Measurements from ENCODE around the gene SRM. TPM values are rescaled to one million over a fixed set of nuclear protein-coding genes. Genes with fewer than 3 reads are reported as not detected.
"Not testable (repeated sequence)": the region's sequence is repeated elsewhere in the genome, so short reads cannot be mapped to it uniquely, and the experiment has no call there.

SRM gene
- polyA plus RNA-seq, 3 donors = 35.5 to 42.7 (median 41.6) TPM

- DNase-seq (ENCODE audit: low read depth in 3 of 3, low spot score in 2 of 3) = no peak
These were observed 6.0 kb upstream of the SRM start for GRCh38 chr1:11065796-11066195.

DNA sequence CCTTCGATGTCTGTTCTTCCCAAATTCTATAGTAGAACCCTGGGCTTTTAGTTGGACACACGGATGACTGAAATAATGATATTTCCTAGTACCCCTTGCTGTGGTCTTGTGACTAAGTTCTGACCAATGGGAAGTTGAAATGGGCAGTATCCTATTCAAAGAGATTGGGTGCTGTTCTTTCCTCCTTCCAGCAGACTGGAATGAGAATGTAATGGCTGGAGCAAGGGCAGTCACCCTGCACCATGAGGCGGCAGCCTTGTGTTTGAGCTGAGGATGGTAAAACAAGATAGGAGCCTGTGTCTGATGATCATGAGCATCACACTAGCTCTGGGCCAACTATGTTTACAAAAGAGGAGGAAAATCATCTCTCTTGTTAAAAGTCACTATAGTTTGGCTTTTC, 5.1 kb upstream of the SRM start:
- DNase-seq (ENCODE audit: low read depth in 3 of 3, low spot score in 2 of 3) = no peak

DNA sequence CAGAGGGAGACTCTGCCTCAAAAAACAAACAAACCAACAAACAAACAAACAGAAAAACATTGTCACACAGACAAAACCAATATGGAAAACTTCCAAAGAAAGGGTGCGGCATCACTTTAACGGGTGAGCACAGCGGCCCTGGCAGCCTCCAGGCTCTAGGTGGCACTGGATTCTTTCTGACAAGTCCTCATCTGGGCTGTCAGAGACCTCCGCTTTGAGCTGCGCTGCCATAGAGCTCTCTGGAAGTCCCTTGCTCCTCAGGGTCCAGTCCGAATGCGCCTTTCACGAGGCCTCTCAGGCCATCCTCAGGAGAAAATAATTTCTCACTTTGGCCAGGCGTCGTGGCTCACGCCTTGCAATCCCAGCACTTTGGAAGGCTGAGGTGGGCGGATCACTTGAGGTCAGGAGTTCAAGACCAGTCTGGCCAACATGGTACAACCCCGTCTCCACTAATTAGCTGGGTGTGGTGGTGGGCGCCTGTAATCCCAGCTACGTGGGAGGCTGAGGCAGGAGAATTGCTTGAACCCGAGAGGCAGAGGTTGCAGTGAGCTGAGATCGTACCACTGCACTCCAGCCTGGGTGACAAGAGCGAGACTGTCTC, 4.2 kb upstream of the SRM start:
- DNase-seq (ENCODE audit: low read depth in 3 of 3, low spot score in 2 of 3) = not testable (repeated sequence)

GRCh38 chr1:11062965-11063401, 3.2 kb upstream of the SRM start:
- DNase-seq (ENCODE audit: low read depth in 3 of 3, low spot score in 2 of 3) = no peak

GRCh38 chr1:11061652-11062365, 2.0 kb upstream of the SRM start:
- no peak for DNase-seq (ENCODE audit: low read depth in 3 of 3, low spot score in 2 of 3)

GRCh38 chr1:11059155-11059967, 457 bp downstream of the SRM start:
- DNase-seq (ENCODE audit: low read depth in 3 of 3, low spot score in 2 of 3) = no peak

DNA sequence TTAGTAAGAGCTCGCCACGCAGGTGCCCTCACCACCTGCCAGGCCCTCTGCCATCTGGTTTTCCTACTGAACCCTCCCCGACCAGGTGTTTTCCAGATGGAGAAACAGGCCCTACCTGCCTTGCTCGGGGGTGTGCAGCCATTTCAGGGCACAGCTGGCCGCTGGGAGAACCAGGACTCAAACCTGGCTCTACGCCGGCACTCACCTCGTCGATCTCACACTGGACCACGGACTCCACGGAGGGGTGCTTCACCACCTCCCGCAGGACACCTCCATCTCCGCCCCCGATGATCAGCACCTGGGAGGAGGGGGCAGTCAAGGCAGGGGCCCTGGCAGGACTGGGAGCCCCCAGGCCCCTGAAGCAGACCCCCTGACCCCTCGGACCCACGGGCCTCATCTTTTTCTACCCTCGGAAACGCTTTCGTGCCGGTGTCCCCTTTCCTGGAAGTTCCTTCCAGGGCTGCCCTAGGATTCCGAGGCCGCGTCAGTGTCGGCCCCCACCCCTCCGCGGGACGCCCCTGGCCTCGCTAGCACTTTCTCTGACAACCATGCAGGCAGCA, 1.1 kb downstream of the SRM start:
- DNase-seq (ENCODE audit: low read depth in 3 of 3, low spot score in 2 of 3) = no peak

DNA sequence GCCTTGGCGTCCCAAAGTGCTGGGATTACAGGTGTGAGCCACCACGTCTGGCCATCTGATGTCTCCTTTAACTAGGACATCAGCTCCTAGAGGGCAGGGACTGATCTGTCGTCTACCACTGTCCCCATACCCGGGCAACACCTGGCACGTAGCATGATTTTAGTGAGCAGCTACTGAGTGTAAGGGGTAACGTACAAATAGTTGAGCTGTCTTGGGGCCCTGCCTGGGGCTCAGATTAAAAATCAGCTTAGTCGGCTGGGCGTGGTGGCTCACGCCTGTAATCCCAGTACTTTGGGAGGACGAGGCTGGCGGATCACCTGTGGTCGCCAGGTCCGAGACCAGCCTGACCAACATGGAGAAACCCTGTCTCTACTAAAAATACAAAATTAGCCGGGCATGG, 1.8 kb downstream of the SRM start:
- DNase-seq (ENCODE audit: low read depth in 3 of 3, low spot score in 2 of 3) = no peak

DNA sequence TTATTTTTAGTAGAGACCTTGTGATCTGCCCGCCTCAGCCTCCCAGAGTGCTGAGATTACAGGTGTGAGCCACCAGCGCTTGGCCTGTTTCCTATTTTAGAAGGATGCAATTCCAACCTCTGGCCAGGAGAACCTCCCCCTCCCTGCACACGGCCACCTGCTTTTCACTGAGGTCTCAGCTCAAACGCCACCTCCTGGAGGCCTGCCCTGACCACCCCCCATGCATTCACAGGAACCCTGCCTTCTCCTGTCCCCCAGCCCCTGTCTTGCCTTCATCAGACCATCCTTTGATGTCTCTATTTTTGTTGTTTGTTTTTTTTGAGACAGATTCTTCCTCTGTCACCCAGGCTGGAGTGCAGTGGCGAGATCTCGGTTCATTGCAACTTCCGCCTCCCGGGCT, 2.3 kb downstream of the SRM start:
- DNase-seq (ENCODE audit: low read depth in 3 of 3, low spot score in 2 of 3) = no peak

DNA sequence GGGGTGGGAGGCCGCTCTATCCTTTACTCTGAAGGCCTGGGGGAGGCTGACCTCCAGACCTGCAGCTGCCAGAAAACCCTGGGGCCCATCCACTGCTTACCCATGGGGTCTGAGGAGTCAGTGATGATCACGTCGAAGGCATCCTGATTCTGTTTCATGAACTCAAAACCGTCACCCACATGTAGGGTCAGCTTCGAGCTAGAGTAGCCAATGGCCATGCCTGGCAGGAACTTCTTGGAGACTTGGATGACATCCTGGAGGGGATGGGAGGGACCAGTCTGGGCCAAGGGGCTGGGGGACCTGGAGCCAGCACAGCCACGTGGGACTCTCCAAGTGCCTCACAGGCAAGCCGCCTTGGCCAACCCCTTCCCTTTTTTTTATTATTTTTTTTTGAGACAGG, 3.3 kb downstream of the SRM start:
- DNase-seq (ENCODE audit: low read depth in 3 of 3, low spot score in 2 of 3) = no peak

- no peak for DNase-seq (ENCODE audit: low read depth in 3 of 3, low spot score in 2 of 3)
These were observed 4.1 kb downstream of the SRM start for GRCh38 chr1:11055676-11056075.

GRCh38 chr1:11054666-11055065, 5.2 kb downstream of the SRM start:
- no peak for DNase-seq (ENCODE audit: low read depth in 3 of 3, low spot score in 2 of 3)

- DNase-seq (ENCODE audit: low read depth in 3 of 3, low spot score in 2 of 3) = no peak
These were observed 5.6 kb downstream of the SRM start for GRCh38 chr1:11054181-11054580.

DNA sequence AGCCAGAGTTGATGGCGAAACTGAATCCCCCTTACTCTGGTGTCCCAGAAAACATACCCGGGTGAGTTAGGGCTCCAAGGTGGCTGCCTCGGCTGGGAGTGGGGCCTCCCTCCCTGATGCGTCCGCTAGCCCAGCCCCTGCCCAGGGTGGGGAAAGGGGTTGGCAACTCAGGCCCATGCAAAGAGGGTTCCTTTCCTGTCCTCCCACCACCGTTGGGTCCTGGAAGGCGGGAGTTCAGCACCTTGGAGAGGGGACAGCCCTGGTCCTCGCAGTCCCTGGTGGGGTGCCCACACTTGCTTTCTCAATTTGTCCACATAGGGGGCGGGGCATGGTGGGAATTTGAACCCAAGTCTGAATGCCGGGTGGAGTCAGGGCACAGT, 6.1 kb downstream of the SRM start:
- DNase-seq (ENCODE audit: low read depth in 3 of 3, low spot score in 2 of 3) = no peak

DNA sequence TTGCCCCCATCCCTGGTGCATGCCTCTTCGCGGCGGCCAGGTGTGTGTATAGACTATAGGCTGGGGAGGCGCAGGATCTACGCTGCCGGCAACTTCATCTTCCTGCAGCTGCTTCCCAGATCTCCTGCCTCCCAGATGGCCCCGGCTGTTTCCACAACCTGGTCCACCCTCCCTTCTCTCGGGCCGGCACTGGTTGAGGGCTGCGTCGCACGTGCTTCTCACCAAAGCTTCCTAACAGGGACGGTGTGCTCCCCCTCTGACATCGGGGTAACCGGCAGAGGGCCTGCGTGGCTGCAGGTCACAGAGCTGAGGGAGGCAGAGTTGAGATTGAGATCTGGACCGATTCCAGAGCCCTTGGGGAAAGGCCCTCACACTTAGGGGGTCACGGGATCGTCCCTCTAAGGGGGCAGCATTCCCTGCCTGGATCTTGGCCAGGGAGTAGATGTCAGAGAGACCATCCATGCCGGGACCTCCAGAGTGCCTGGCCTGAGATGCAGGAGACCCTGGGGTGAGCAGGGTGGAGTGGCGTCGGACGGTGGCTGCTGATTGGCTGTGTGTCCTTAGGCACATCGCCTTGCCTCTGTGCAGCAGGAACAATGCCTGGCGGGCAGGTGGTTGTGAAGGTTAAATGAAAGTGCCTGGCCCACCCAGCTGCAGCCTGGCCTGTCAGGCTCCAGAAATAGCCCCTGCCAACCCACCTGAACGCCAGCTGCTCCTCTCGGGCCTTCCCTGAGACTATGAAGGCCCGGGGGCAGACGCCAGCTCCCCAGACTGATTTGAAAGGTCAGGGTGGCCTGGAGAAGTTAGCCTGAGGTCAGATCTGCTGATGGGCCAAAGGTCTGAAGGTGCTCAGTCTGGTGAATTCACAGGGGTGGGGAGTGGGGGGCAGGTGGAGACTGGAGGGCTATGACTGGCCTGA, 6.7 kb downstream of the SRM start:
- no peak for DNase-seq (ENCODE audit: low read depth in 3 of 3, low spot score in 2 of 3)

GRCh38 chr1:11051781-11052511, 7.9 kb downstream of the SRM start:
- DNase-seq (ENCODE audit: low read depth in 3 of 3, low spot score in 2 of 3) = no peak

GRCh38 chr1:11051121-11051520, 8.7 kb downstream of the SRM start:
- DNase-seq (ENCODE audit: low read depth in 3 of 3, low spot score in 2 of 3) = not testable (repeated sequence)

GRCh38 chr1:11046625-11047365, 13.0 kb downstream of the SRM start, which contains the start of gene MASP2:
Gene MASP2 (minus strand): TSS chr1:11047239. CDS start chr1:11047207, 32 bp downstream.
- no peak for DNase-seq (ENCODE audit: low read depth in 3 of 3, low spot score in 2 of 3)

DNA sequence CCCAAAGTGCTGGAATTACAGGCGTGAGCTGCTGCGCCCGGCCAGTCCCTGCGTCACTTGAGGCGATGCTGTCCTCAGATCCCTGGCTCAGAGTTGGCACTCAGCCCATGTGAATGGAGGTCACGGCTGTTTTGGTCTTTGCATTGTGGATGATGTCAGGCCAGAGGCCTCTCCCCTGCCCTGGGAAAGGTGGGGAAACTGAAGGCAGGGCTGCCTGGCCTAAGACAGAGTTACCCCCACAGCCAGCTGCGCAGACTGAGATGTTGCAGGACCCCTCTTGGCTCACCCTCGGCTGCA, 13.6 kb downstream of the SRM start:
- no peak for DNase-seq (ENCODE audit: low read depth in 3 of 3, low spot score in 2 of 3)

Measured in right renal cortex interstitium (tissue), 3 donors.